GM20000 (cell line): ENCODE measurements around the gene NCEH1.

ENCODE experiments used
- DNase-seq: peaks from one replicate; pipeline ENCODE4 v3.0.0; 2012; ENCODE audit warnings: low spot score
- TF ChIP-seq, protein P1 (sequence below): IDR thresholded peaks from 2 replicates; pipeline ENCODE4 v1.5.1; 2012; ENCODE audit warnings: mild to moderate bottlenecking, control low read depth; ENCODE audit errors: extremely low read depth, missing control alignments

Gene NCEH1

DNA sequence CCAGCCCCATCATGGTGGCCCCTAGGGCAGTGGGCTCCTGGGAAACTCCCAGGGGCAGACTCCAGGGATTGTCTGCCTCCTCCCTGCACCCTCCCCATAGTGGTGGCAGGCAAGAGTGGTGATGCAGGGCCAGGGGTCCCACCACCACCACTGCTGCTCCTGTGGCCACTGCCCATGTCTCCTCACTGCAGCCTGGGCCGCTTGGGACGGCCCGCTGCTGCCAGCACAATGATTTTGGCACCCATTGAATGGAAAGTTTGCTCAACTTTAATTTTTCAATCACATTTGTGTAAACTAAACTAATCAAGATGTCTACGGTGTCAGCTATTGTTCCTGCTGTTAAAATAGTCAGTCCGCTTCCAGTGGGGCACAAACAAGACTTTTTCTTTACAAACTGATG lies 95.6 kb downstream of the NCEH1 start:
- no peak for DNase-seq
- TF ChIP-seq, protein P1, sequence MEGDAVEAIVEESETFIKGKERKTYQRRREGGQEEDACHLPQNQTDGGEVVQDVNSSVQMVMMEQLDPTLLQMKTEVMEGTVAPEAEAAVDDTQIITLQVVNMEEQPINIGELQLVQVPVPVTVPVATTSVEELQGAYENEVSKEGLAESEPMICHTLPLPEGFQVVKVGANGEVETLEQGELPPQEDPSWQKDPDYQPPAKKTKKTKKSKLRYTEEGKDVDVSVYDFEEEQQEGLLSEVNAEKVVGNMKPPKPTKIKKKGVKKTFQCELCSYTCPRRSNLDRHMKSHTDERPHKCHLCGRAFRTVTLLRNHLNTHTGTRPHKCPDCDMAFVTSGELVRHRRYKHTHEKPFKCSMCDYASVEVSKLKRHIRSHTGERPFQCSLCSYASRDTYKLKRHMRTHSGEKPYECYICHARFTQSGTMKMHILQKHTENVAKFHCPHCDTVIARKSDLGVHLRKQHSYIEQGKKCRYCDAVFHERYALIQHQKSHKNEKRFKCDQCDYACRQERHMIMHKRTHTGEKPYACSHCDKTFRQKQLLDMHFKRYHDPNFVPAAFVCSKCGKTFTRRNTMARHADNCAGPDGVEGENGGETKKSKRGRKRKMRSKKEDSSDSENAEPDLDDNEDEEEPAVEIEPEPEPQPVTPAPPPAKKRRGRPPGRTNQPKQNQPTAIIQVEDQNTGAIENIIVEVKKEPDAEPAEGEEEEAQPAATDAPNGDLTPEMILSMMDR, result no peak

DNA sequence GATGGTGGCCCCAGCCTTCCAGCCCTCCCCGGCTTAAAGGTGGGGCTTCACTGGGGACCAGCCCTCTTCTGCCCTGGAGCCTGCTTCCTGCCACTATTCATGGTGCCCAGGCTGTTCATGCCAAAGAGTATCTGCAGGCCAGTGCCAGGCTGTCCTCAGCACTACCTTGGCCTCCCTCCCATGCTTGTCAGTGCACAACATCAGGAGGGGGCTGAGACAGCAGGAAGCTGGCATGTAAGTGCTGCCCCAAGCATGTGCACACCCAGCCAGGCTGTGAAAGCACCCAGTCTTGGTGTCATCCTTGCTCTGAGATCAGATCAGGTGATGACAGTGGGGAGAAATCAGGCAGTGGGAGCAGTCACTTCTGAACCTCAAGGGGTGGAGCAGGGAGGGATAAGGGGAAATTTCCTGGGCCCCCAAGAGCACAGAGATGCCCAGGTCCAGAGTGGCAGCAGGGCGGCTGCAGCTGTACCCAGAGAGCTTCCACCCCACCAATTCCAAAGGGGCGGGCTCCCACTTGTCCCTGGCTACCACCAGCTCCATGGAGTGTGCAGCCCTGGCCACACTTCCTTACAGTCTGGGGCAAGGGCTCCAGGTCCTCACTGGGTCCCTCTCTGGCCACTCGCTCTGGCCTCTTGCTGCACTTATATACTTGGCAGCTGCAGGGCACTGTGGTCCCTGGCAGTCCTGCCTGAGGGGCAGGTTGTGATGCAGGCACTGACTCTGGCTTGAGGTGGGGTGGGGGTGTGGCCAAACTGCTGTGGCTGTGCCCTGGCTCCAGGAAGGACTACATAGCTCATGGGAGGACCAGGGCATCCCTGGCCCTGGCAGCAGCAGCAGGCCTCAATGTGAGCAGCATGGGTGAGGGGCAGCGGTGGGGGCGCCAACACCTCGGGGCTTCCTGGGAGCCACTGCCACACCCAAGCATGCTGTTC lies 96.3 kb downstream of the NCEH1 start:
- TF ChIP-seq, protein P1, result no peak

DNA sequence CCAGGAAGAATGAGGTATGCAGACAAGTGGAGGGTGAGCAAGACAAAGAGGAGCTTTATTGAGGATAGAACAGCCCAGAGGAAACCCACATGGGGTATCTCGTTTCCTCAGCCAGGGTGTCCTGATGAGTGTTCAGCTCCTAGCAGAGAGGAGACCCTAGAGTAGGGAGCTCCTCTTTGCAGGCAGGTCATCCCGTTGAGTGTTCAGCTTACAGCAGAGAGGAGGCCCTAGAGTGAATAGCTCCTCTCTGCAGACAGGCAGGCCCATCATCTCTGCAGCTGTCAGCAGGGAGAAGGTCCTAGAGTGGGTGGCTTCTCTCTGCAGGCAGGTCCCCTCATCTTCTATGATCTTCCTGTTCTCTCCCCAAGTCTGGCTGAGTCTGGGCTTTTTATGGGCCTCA lies 97.0 kb downstream of the NCEH1 start:
- DNase-seq, result no peak
- TF ChIP-seq, protein P1, result no peak

More for the DNA sequence above, 96.3 kb downstream of the NCEH1 start:
- DNase-seq, result no peak

DNA sequence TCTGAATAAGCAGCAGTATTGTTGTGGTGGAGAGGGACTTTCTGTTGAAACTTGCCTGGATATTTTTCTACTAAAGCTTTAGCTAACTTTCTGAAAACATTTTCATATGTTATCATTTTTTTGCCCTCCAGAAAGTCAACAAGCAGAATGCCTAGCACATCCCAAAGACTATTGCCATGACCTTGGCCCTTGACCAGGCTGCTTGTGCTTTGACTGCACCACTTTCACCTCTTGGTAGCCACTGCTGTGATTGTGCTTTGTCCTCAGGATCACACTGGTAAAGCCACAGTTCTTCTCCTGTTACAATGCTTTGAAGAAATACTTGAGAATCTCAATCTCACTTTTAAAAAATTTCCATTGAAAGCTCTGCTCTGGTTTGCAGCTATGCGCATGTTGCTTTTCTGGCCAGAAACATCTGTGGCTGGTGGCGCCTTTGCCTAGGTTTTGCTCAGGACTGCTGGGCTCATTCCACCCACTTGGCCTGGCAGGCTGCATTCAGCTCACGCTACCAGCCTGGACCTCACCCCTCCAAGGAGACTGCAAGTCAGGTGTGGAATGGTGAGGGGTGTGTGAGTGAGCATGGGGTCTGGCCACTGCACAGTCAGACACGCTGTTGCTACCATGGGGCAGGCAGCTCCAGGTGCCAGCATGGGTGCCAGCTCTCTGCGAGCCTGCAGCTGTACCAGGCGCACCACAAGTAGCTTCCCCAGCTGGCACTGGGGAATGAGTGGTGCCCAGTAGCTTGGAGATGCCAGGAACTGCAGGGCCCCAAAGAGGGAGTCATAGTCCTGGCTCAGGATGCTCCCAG lies 97.8 kb downstream of the NCEH1 start:
- TF ChIP-seq, protein P1, result no peak
- no peak for DNase-seq

DNA sequence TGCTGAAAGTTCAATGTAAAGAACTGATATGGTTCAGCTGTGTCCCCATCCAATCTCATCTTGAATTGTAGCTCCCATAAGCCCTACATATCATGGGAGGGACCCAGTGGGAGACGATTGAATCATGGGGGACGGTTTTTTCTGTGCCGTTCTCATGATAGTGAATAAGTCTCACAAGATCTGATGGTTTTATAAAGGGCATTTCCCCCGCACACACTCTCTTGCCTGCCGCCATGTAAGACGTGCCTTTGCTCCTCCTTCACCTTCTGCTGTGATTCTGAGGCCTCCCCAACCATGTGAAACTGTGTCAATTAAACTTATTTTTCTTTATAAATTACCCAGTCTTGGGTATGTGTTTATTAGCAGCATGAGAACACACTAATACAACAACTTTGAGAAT lies 101.1 kb downstream of the NCEH1 start:
- TF ChIP-seq, protein P1, result no peak
- no peak for DNase-seq

DNA sequence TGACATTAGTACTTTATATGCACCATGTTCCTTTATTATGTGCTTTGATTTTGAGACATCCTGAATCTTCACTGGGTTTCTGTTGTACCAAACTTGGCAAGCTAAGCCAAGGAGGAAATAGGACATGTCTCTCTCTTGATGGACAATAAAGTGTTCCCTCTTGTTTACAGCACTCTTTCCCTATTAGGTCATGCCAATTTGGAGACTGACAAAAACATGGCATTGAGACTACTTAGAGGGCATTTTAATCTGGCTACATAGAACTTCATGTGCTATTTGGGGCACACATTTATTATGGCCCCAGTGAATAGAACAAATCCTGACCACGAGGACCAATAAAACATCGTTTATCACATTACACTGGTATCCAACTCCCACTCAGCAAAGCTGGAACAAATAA lies 102.3 kb downstream of the NCEH1 start:
- TF ChIP-seq, protein P1, result no peak
- DNase-seq, result no peak

DNA sequence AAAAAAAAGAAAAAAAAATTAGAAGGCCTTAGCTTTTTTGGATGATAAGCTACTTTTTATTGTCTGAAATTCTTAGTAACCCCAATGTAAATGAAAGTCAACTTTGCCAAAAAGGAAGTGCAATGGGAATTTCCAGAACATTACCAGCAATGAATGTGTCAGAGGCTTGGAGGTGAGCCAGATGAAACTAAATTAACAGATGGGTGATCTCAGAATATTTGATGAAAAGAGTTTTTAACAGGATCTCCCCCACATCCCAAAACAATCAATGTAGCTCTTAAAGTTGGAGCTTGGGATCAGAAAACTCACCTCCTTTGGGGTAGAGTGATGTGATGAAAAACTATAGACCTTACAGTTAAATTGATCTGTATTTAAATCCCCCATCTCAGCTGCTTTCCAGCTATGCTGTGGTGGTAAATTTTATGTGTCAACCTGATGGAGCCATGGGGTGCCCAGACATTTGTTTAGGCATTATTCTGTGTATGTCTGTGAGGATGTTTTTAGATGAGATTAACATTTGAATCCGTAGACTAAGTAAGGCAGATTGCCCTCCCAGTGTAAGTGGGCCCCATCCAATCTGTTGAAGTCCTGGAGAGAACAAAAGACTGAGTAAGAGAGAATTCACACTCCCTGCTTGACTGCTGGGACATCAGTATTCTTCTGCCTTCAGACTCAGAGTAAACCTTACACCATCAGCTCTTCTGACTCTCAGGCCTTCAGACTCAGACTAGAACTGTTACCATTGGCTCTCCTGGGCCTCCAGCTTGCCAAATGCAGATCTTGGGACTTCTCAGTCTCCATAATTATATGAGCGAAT lies 103.4 kb downstream of the NCEH1 start:
- peak; percentile 20 for DNase-seq
- TF ChIP-seq, protein P1, result no peak
